CD4-positive, alpha-beta T cell treated with Interferon gamma for 1 hour (primary cell): Measurements from ENCODE around the gene CALM1.

Experiments
- DNase-seq: peaks from one replicate; pipeline ENCODE4 v3.0.0-alpha.2; 2020

Gene CALM1

GRCh38 chr14:90396341-90397339 is at the start of gene CALM1:
Gene CALM1, plus strand, starts transcription at chr14:90397029. Its CDS starts 202 bp downstream, at chr14:90397231.
- peak; percentile 94 for DNase-seq

- no peak for DNase-seq
These were observed 48.6 kb upstream of the CALM1 start for GRCh38 chr14:90348270-90348669.

- no peak for DNase-seq
These were observed 47.1 kb upstream of the CALM1 start for GRCh38 chr14:90349739-90350138.

GRCh38 chr14:90354551-90355298 is 42.1 kb upstream of the CALM1 start:
- no peak for DNase-seq

GRCh38 chr14:90355540-90356518 is 41.0 kb upstream of the CALM1 start:
- no peak for DNase-seq

- no peak for DNase-seq
These were observed 39.9 kb upstream of the CALM1 start for GRCh38 chr14:90356925-90357324.

- DNase-seq, result no peak
These were observed 38.5 kb upstream of the CALM1 start for GRCh38 chr14:90358359-90358758.

GRCh38 chr14:90361865-90362557 is 34.8 kb upstream of the CALM1 start:
- DNase-seq, result no peak

- no peak for DNase-seq
These were observed 34.3 kb upstream of the CALM1 start for GRCh38 chr14:90362558-90362896.

- DNase-seq, result no peak
These were observed 27.7 kb upstream of the CALM1 start for GRCh38 chr14:90368946-90369721.

GRCh38 chr14:90373887-90374286 is 22.9 kb upstream of the CALM1 start:
- DNase-seq, result no peak

- no peak for DNase-seq
These were observed 22.0 kb upstream of the CALM1 start for GRCh38 chr14:90374813-90375212.

GRCh38 chr14:90375934-90376333 is 20.9 kb upstream of the CALM1 start:
- DNase-seq, result no peak

- no peak for DNase-seq
These were observed 18.6 kb upstream of the CALM1 start for GRCh38 chr14:90378249-90378648.

GRCh38 chr14:90379106-90379505 is 17.7 kb upstream of the CALM1 start:
- no peak for DNase-seq

- no peak for DNase-seq
These were observed 15.6 kb upstream of the CALM1 start for GRCh38 chr14:90381011-90381786.

GRCh38 chr14:90381999-90382451 is 14.8 kb upstream of the CALM1 start:
- DNase-seq, result peak; percentile 19

GRCh38 chr14:90382491-90383125 is 14.2 kb upstream of the CALM1 start:
- peak; percentile 65 for DNase-seq

GRCh38 chr14:90383126-90383730 is 13.6 kb upstream of the CALM1 start:
- DNase-seq, result peak; percentile 99
